Upper lobe of right lung (tissue), 1 donor: ENCODE data around the gene HS3ST6. TPM values are rescaled to one million over a fixed set of nuclear protein-coding genes. Genes with fewer than 3 reads are reported as not detected.

Experiments used
- ATAC-seq: fragments of 200-7000 bp; cut with Tn5 transposase; one replicate; pipeline ENCODE4 v1.9.1; 2020; ENCODE audit warnings: mild to moderate bottlenecking, moderate library complexity
- DNase-seq: peaks from one replicate; pipeline ENCODE4 v3.0.0-alpha.2; 2020
- H3K27ac ChIP-seq: fragments of 200-600 bp; one replicate; pipeline ENCODE4 v1.8.0; 2022
- H3K27me3 ChIP-seq: fragments of 200-600 bp; one replicate; pipeline ENCODE4 v1.8.0; 2022; ENCODE audit warnings: mild to moderate bottlenecking
- H3K36me3 ChIP-seq: fragments of 200-600 bp; one replicate; pipeline ENCODE4 v1.8.0; 2022
- H3K4me1 ChIP-seq: fragments of 200-600 bp; one replicate; pipeline ENCODE4 v1.8.0; 2022
- H3K4me3 ChIP-seq: fragments of 200-600 bp; one replicate; pipeline ENCODE4 v1.8.0; 2022; ENCODE audit warnings: mild to moderate bottlenecking
- H3K9me3 ChIP-seq: fragments of 200-600 bp; one replicate; pipeline ENCODE4 v1.8.0; 2022
- intact Hi-C: fragments of 100-400 bp; cut with DNase I; formaldehyde crosslinking; loops from one replicate; pipeline ENCODE4 v1.11.0; 2022
- total RNA-seq: library from RNA; stranded (reverse); fragmentation: NEBNext Ultra II Directional; extraction: Animal tissue kit (Norgen Biotek cat#: 25700); gene quantifications from one replicate; pipeline ENCODE4 v1.2.1, GENCODE V29; 2021
- TF ChIP-seq, protein P1 (sequence below): fragments of 200-600 bp; IDR thresholded peaks from one replicate; pipeline ENCODE4 v1.8.0; 2022; ENCODE audit warnings: antibody characterized with exemption
- donor health status: DM: no; HTN: yes; CAD: no; lungs with severe emphysema.

The HS3ST6 gene
- total RNA-seq, 1 donor from 2014 or later, result not detected

DNA sequence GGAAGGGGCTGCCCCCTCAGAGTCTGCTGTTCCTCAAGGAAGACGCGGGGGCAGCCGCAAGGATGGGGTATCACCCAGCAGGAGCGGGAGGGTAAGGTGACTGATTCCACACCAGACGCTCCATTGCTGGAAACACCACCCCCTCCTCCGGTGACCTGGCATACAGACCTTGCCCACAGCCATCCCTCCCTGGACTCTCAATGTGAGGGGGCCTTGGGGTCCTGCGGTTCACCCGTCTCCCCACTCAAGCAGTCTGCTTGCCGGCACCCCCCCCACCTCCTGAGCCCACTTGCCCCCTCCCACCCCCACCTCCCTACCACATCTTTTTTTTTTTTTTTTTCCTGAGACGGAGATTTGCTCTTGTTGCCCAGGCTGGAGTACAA is 12.1 kb upstream of the HS3ST6 start:
- H3K4me1 ChIP-seq, result no peaks in the 10 kb centered on the region
- no peaks in the 10 kb centered on the region for H3K36me3 ChIP-seq
- H3K27ac ChIP-seq, result no peak overlapping the region
- TF ChIP-seq, protein P1, sequence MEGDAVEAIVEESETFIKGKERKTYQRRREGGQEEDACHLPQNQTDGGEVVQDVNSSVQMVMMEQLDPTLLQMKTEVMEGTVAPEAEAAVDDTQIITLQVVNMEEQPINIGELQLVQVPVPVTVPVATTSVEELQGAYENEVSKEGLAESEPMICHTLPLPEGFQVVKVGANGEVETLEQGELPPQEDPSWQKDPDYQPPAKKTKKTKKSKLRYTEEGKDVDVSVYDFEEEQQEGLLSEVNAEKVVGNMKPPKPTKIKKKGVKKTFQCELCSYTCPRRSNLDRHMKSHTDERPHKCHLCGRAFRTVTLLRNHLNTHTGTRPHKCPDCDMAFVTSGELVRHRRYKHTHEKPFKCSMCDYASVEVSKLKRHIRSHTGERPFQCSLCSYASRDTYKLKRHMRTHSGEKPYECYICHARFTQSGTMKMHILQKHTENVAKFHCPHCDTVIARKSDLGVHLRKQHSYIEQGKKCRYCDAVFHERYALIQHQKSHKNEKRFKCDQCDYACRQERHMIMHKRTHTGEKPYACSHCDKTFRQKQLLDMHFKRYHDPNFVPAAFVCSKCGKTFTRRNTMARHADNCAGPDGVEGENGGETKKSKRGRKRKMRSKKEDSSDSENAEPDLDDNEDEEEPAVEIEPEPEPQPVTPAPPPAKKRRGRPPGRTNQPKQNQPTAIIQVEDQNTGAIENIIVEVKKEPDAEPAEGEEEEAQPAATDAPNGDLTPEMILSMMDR, result no peak
- H3K9me3 ChIP-seq, result no peaks in the 10 kb centered on the region
- intact Hi-C loops, result no loop called here
- no peak overlapping the region for H3K4me3 ChIP-seq
- no peaks in the 10 kb centered on the region for H3K27me3 ChIP-seq
- DNase-seq (no peak), ATAC-seq (no peak)

DNA sequence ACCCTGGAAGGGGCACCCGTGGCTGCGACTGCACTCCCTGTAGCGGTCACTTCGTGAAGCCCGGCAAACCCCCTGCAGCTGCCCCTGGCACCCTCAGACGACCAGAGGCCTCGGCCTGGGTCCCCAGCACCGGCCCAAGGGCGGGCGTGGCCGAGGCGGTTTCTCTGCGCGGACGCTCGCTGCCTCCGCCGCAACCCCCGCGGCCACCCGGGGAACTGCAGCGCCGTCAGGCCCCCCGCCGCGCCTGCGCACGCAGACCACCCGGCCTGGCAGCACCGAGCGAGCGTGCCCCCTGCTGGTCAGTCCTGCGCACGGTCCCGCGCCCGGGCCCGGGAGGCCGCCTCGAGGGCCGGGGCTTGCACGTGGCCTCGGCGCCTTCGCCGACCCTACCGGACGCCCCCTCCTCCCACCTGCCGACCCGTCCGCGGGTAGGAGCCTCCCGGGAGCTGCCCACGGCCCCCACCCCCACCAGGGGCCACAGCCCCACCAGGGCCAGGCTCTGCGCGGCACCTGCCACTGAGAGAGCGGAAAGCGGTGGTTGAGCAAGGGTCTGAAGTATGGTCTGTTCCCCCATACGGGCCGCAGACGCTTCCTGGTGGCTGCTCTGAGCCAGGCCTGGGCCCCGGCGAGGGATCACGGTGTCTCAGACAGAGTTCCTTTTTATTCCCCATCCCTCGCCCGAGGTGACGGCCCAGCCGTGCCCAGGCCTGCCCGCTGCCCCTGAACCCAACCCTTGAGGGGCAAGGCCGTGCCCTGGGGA is 11.5 kb upstream of the HS3ST6 start:
- Histone ChIP-seq H3K27ac (peak overlapping the region; percentile 77), H3K27me3 (peaks cover 1% of the 10 kb centered on the region), H3K4me1 (no peaks in the 10 kb centered on the region), H3K4me3 (peak overlapping the region; percentile 66), H3K9me3 (no peaks in the 10 kb centered on the region), H3K36me3 (no peaks in the 10 kb centered on the region)
- DNase-seq, result peak; percentile 95
- TF ChIP-seq, protein P1, result peak; percentile 95
- ATAC-seq, result peak; percentile 99
- intact Hi-C loops, result loop anchor here (10.0 kb wide), 1 partner anchor 65 kb away; no protein-coding TSS in a partner anchor

GRCh38 chr16:1929105-1929504 is 10.9 kb upstream of the HS3ST6 start:
- peak overlapping the region; percentile 66 for H3K4me3 ChIP-seq
- intact Hi-C loops, result loop anchor here (10.0 kb wide), 1 partner anchor 64 kb away; no protein-coding TSS in a partner anchor
- peak overlapping the region; percentile 77 for H3K27ac ChIP-seq
- H3K36me3 ChIP-seq, result no peaks in the 10 kb centered on the region
- ATAC-seq, result peak; percentile 50
- peaks cover 7% of the 10 kb centered on the region for H3K27me3 ChIP-seq
- H3K9me3 ChIP-seq, result no peaks in the 10 kb centered on the region
- DNase-seq, result no peak
- no peaks in the 10 kb centered on the region for H3K4me1 ChIP-seq
- TF ChIP-seq, protein P1, result no peak

DNA sequence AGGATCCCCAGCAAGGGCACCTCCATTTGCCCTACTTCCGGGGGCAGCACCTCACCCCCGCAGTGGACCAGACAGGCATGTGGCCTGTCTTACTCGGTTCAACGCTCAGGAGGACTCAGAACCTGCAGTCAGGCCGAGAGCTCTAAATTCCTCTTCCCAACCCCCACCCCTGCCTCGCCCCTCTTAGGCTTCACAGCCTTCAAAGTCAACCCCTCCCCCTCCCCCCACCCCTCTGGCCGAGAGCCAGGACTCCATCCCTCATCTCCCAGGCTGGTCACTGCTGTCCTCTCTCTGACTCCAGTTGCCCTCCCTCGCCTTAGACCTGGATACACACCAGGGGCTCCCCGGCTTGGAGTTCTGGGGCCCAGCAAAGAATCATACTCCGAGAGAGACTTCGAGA is 8.1 kb upstream of the HS3ST6 start:
- H3K4me3 ChIP-seq, result no peak overlapping the region
- DNase-seq (no peak), ATAC-seq (no peak)
- intact Hi-C loops, result loop anchor here (10.0 kb wide), 1 partner anchor 61 kb away; no protein-coding TSS in a partner anchor
- no peak overlapping the region for H3K27ac ChIP-seq
- TF ChIP-seq, protein P1, result no peak
- H3K27me3 ChIP-seq, result peaks cover 33% of the 10 kb centered on the region
- H3K9me3 ChIP-seq, result no peaks in the 10 kb centered on the region
- peaks cover 6% of the 10 kb centered on the region for H3K4me1 ChIP-seq
- no peaks in the 10 kb centered on the region for H3K36me3 ChIP-seq

GRCh38 chr16:1924095-1924494 is 5.9 kb upstream of the HS3ST6 start:
- H3K36me3 ChIP-seq, result no peaks in the 10 kb centered on the region
- no peaks in the 10 kb centered on the region for H3K9me3 ChIP-seq
- intact Hi-C loops, result loop anchor here (10.0 kb wide), 1 partner anchor 59 kb away; no protein-coding TSS in a partner anchor
- TF ChIP-seq, protein P1, result no peak
- peaks cover 51% of the 10 kb centered on the region for H3K27me3 ChIP-seq
- H3K4me1 ChIP-seq, result peaks cover 6% of the 10 kb centered on the region
- no peak for ATAC-seq
- H3K27ac ChIP-seq, result no peak overlapping the region
- H3K4me3 ChIP-seq, result no peak overlapping the region
- DNase-seq, result no peak
